Measurements from ENCODE around the gene IL36RN.

DNA sequence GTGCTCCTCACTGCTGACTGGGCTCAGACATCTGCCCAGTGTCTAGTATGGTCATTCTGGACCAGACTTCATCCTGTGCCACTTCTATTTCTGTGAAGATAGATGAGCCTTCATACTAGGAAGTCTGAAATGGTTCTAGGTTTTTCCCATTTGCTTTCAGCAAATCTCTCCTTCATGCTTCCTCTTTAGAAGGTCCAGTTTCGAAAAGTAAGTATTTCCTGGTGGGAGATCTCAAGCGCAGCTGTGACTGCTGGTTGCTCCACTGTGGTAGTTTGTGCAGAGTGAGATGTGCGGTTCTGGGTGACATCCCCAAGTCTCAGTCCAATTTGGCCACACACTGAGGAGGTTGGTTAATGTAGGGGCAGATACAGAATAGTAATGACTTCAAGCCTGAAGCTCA, 20.7 kb upstream of the IL36RN start:
- TF ChIP-seq, protein P1, sequence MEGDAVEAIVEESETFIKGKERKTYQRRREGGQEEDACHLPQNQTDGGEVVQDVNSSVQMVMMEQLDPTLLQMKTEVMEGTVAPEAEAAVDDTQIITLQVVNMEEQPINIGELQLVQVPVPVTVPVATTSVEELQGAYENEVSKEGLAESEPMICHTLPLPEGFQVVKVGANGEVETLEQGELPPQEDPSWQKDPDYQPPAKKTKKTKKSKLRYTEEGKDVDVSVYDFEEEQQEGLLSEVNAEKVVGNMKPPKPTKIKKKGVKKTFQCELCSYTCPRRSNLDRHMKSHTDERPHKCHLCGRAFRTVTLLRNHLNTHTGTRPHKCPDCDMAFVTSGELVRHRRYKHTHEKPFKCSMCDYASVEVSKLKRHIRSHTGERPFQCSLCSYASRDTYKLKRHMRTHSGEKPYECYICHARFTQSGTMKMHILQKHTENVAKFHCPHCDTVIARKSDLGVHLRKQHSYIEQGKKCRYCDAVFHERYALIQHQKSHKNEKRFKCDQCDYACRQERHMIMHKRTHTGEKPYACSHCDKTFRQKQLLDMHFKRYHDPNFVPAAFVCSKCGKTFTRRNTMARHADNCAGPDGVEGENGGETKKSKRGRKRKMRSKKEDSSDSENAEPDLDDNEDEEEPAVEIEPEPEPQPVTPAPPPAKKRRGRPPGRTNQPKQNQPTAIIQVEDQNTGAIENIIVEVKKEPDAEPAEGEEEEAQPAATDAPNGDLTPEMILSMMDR (IDR thresholded peaks at IDR 0.05) = no peak
- no peak for TF ChIP-seq POLR2A (IDR thresholded peaks at IDR 0.05)

All from esophagus squamous epithelium (tissue), 4 donors.